Neural progenitor cell (in vitro differentiated cells): ENCODE measurements around the gene NGFR. TPM values are rescaled to one million over a fixed set of nuclear protein-coding genes. Genes with fewer than 3 reads are reported as not detected.
A peak's percentile ranks its signal among the peaks of the same experiment; 100 is the strongest.

Experiments
- DNase-seq: peaks from one replicate; pipeline ENCODE4 v3.0.0-alpha.2; 2016; ENCODE audit warnings: low spot score
- H2AFZ ChIP-seq: fragments of 200-600 bp; sonication (generic); replicated peaks from 2 replicates; pipeline ENCODE4 v1.6.1; 2016; ENCODE audit warnings: antibody characterized with exemption
- H3F3A ChIP-seq: fragments of 200-600 bp; sonication (generic); 2 replicates; pipeline ENCODE4 v1.6.1; 2016; ENCODE audit warnings: antibody characterized with exemption, low read depth
- H3K27ac ChIP-seq: fragments of 200-600 bp; sonication (generic); 2 replicates; pipeline ENCODE4 v1.5.1; 2016; ENCODE audit warnings: mild to moderate bottlenecking
- H3K27me3 ChIP-seq: fragments of 200-600 bp; sonication (generic); 2 replicates; pipeline ENCODE4 v1.6.1; 2016; ENCODE audit warnings: mild to moderate bottlenecking, moderate library complexity
- H3K36me3 ChIP-seq: fragments of 200-600 bp; sonication (generic); 2 replicates; pipeline ENCODE4 v1.5.1; 2016
- H3K4me1 ChIP-seq: fragments of 200-600 bp; sonication (generic); 2 replicates; pipeline ENCODE4 v1.6.1; 2016; ENCODE audit warnings: mixed run types
- H3K4me2 ChIP-seq: fragments of 200-600 bp; sonication (generic); 2 replicates; pipeline ENCODE4 v1.6.1; 2016
- H3K4me3 ChIP-seq: fragments of 200-600 bp; sonication (generic); 2 replicates; pipeline ENCODE4 v1.5.1; 2016
- H3K79me2 ChIP-seq: fragments of 200-600 bp; sonication (generic); 2 replicates; pipeline ENCODE4 v1.6.1; 2016; ENCODE audit warnings: low read depth
- H3K9ac ChIP-seq: fragments of 200-600 bp; sonication (generic); 2 replicates; pipeline ENCODE4 v1.6.1; 2016
- H3K9me3 ChIP-seq: fragments of 200-600 bp; sonication (generic); 2 replicates; pipeline ENCODE4 v1.5.1; 2016; ENCODE audit warnings: low read depth
- H4K20me1 ChIP-seq: fragments of 200-600 bp; sonication (generic); 2 replicates; pipeline ENCODE4 v1.6.1; 2016; ENCODE audit warnings: low read depth
- H3K27ac Mint-ChIP-seq: 3 replicates; pipeline ENCODE4 v1.8.0; 2021; ENCODE audit warnings: mixed read lengths
- H3K27me3 Mint-ChIP-seq: 2 replicates; pipeline ENCODE4 v1.8.0; 2022; ENCODE audit warnings: low read depth, mild to moderate bottlenecking, inconsistent platforms, moderate library complexity, mixed read lengths; ENCODE audit not compliant: insufficient read depth
- H3K36me3 Mint-ChIP-seq: 3 replicates; pipeline ENCODE4 v1.8.0; 2021; ENCODE audit warnings: mixed read lengths
- H3K4me1 Mint-ChIP-seq: 3 replicates; pipeline ENCODE4 v1.8.0; 2021; ENCODE audit warnings: mixed read lengths
- H3K4me3 Mint-ChIP-seq: 3 replicates; pipeline ENCODE4 v1.8.0; 2021; ENCODE audit warnings: mild to moderate bottlenecking, moderate library complexity, mixed read lengths
- H3K9me3 Mint-ChIP-seq: 3 replicates; pipeline ENCODE4 v1.8.0; 2020; ENCODE audit warnings: mixed read lengths
- CTCF ChIP-seq: fragments of 200-600 bp; sonication (generic); IDR thresholded peaks from 2 replicates; pipeline ENCODE4 v1.5.1; 2017; ENCODE audit warnings: antibody characterized with exemption, mild to moderate bottlenecking
- EZH2 ChIP-seq: fragments of 200-600 bp; sonication (generic); IDR thresholded peaks from 2 replicates; pipeline ENCODE4 v1.6.1; 2017; ENCODE audit warnings: antibody characterized with exemption, mild to moderate bottlenecking, moderate library complexity
- EZH2phosphoT487 ChIP-seq: fragments of 200-600 bp; sonication (generic); IDR thresholded peaks from 2 replicates; pipeline ENCODE4 v1.6.1; 2017; ENCODE audit warnings: antibody characterized with exemption
- total RNA-seq: library from RNA; depleted of rRNA; stranded (reverse); fragments of >200 nt; gene quantifications from 2 replicates; pipeline ENCODE4 v1.2.3, GENCODE V29; 2015; ENCODE audit warnings: low replicate concordance

NGFR gene
- total RNA-seq, 1 donor from 2014 or later, result 6.6 TPM

GRCh38 chr17:49516180-49516579 lies 21.1 kb downstream of the NGFR start:
- Histone ChIP-seq H3F3A (peaks cover 25% of the 10 kb centered on the region), H3K36me3 (no peaks in the 10 kb centered on the region), H3K9me3 (no peaks in the 10 kb centered on the region), H3K9ac (no peak overlapping the region), H2AFZ (no peak overlapping the region), H3K79me2 (no peaks in the 10 kb centered on the region), H3K4me2 (peak overlapping the region; percentile 15), H3K27ac (no peak overlapping the region), H3K4me3 (no peak overlapping the region), H3K4me1 (peaks cover 17% of the 10 kb centered on the region), H4K20me1 (no peaks in the 10 kb centered on the region), H3K27me3 (no peaks in the 10 kb centered on the region)
- Mint-ChIP-seq H3K27ac (peak overlapping the region; percentile 59), H3K4me3 (peak overlapping the region; percentile 11), H3K27me3 (peaks cover 12% of the 10 kb centered on the region), H3K4me1 (peaks cover 38% of the 10 kb centered on the region), H3K36me3 (no peaks in the 10 kb centered on the region), H3K9me3 (no peaks in the 10 kb centered on the region)
- TF ChIP-seq CTCF (no peak), EZH2 (no peak), EZH2phosphoT487 (no peak)
- no peak for DNase-seq

GRCh38 chr17:49518346-49519078 lies 23.4 kb downstream of the NGFR start:
- DNase-seq, result no peak
- Histone ChIP-seq H3K4me1 (peaks cover 17% of the 10 kb centered on the region), H3K4me2 (no peak overlapping the region), H4K20me1 (no peaks in the 10 kb centered on the region), H3K79me2 (no peaks in the 10 kb centered on the region), H3K9ac (no peak overlapping the region), H3K9me3 (no peaks in the 10 kb centered on the region), H3F3A (peaks cover 25% of the 10 kb centered on the region), H3K27ac (no peak overlapping the region), H2AFZ (no peak overlapping the region), H3K36me3 (no peaks in the 10 kb centered on the region), H3K27me3 (no peaks in the 10 kb centered on the region), H3K4me3 (no peak overlapping the region)
- Mint-ChIP-seq H3K4me3 (no peak overlapping the region), H3K27ac (no peak overlapping the region), H3K27me3 (peaks cover 12% of the 10 kb centered on the region), H3K9me3 (no peaks in the 10 kb centered on the region), H3K4me1 (peaks cover 40% of the 10 kb centered on the region), H3K36me3 (no peaks in the 10 kb centered on the region)
- TF ChIP-seq CTCF, result no peak
- TF ChIP-seq EZH2, result no peak
- TF ChIP-seq EZH2phosphoT487, result no peak

- Mint-ChIP-seq H3K4me3 (no peak overlapping the region), H3K9me3 (no peaks in the 10 kb centered on the region), H3K27me3 (peaks cover 12% of the 10 kb centered on the region), H3K27ac (peak overlapping the region; percentile 57), H3K4me1 (peaks cover 29% of the 10 kb centered on the region), H3K36me3 (no peaks in the 10 kb centered on the region)
- no peaks in the 10 kb centered on the region for H3K36me3 ChIP-seq
- peaks cover 15% of the 10 kb centered on the region for H3F3A ChIP-seq
- no peak for TF ChIP-seq CTCF
- no peak for TF ChIP-seq EZH2
- no peak for TF ChIP-seq EZH2phosphoT487
- no peak overlapping the region for H3K4me2 ChIP-seq
- H3K9ac ChIP-seq, result no peak overlapping the region
- H3K27ac ChIP-seq, result no peak overlapping the region
- peak overlapping the region; percentile 66 for H2AFZ ChIP-seq
- H3K4me1 ChIP-seq, result peaks cover 16% of the 10 kb centered on the region
- H3K4me3 ChIP-seq, result no peak overlapping the region
- no peak for DNase-seq
- H3K79me2 ChIP-seq, result no peaks in the 10 kb centered on the region
- H3K9me3 ChIP-seq, result no peaks in the 10 kb centered on the region
- H3K27me3 ChIP-seq, result no peaks in the 10 kb centered on the region
- no peaks in the 10 kb centered on the region for H4K20me1 ChIP-seq
Observed at GRCh38 chr17:49519781-49520180, 24.7 kb downstream of the NGFR start.
